GM06990 (cell line): ENCODE data around the gene FNDC3B.

Source experiments
- DNase-seq: peaks from one replicate; pipeline ENCODE4 v3.0.0-alpha.2; 2011; ENCODE audit not compliant: insufficient read length; ENCODE audit errors: extremely low read depth
- H3K27me3 ChIP-seq: replicated peaks from 2 replicates; pipeline ENCODE4 v1.6.0; 2011; ENCODE audit warnings: low read length; ENCODE audit not compliant: control insufficient read depth, insufficient read depth
- H3K36me3 ChIP-seq: 2 replicates; pipeline ENCODE4 v1.5.1; 2011; ENCODE audit warnings: low read length; ENCODE audit not compliant: control insufficient read depth, insufficient read depth
- H3K4me3 ChIP-seq: replicated peaks from 2 replicates; pipeline ENCODE4 v1.5.1; 2011; ENCODE audit warnings: low read depth, mild to moderate bottlenecking, control low read depth, low read length
- TF ChIP-seq, protein P1 (sequence below): IDR thresholded peaks from 2 replicates; pipeline ENCODE4 v1.5.1; 2011; ENCODE audit warnings: low read length, control low read depth, mild to moderate bottlenecking, inconsistent platforms; ENCODE audit not compliant: insufficient read depth, poor library complexity, severe bottlenecking

Gene FNDC3B

DNA sequence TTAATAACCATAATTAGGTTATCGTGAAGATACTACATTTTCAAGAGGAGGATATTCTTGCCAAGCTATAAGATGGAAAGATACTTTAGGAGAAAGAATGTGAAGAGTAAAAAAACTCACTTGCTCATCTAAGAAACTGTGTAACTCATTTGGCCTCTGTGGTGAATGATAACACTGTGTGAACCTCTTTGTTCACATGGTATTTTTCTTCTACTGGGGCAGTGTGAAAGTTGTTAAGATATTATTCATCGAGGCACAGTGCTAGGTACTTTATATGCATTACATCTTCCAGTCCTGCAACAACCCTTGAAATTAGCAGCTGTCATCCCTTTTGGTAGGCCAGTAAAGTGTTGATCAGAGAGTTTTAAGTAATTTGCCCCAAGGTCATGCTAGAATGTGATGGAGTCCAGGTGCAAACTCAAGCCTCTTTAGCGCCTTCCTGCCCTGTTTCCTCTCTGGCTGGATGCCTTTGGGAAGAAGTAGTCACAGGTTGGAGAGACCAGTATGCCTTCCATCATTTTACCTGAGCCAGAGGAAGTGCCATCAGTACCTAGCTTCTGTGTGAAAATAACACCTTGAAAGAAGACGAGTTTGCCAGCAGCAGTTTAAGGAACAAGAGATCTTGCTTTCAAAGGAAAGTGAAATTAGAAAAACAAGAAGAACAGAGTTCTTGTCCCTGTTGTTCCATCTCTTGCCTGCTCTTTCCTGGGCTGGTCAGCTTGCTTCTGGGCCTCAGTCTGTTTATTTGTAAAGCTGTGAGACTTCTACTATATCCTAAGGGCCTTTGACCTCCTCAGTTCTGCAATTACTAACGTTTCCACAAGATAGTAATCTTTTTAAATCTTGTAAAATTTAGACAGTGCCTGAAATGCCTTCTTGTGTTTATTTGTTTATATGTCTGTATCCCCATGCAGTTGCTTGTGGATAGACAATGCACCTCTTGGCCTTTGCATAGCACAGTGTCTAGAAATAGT lies 179.3 kb downstream of the FNDC3B start:
- no peak for DNase-seq
- Histone ChIP-seq H3K4me3 (no peak overlapping the region), H3K36me3 (no peaks in the 10 kb centered on the region), H3K27me3 (no peaks in the 10 kb centered on the region)
- TF ChIP-seq, protein P1, sequence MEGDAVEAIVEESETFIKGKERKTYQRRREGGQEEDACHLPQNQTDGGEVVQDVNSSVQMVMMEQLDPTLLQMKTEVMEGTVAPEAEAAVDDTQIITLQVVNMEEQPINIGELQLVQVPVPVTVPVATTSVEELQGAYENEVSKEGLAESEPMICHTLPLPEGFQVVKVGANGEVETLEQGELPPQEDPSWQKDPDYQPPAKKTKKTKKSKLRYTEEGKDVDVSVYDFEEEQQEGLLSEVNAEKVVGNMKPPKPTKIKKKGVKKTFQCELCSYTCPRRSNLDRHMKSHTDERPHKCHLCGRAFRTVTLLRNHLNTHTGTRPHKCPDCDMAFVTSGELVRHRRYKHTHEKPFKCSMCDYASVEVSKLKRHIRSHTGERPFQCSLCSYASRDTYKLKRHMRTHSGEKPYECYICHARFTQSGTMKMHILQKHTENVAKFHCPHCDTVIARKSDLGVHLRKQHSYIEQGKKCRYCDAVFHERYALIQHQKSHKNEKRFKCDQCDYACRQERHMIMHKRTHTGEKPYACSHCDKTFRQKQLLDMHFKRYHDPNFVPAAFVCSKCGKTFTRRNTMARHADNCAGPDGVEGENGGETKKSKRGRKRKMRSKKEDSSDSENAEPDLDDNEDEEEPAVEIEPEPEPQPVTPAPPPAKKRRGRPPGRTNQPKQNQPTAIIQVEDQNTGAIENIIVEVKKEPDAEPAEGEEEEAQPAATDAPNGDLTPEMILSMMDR = no peak

DNA sequence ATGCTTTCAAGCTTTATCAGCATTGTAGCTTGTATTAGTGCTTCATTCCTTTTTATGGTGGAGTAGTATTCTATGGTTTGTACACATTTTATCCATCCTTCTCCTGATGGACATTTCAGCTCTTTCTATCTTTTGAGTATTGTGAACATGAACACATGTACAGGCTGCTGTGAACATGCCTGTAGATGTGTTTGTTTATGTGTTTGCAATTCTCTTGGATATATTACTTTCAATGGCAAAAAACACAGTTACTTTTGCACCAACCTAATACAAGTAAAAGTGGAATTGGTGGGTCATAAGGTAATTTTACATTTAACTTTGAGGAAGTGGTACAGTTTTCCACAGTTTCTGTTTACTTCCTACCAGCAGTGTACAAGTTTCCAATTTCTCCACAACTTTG lies 180.4 kb downstream of the FNDC3B start:
- Histone ChIP-seq H3K27me3 (no peaks in the 10 kb centered on the region), H3K4me3 (no peak overlapping the region), H3K36me3 (no peaks in the 10 kb centered on the region)
- no peak for DNase-seq
- TF ChIP-seq, protein P1 = no peak

GRCh38 chr3:172221547-172221946 lies 182.2 kb downstream of the FNDC3B start:
- DNase-seq = no peak
- TF ChIP-seq, protein P1 = no peak
- Histone ChIP-seq H3K4me3 (no peak overlapping the region), H3K27me3 (no peaks in the 10 kb centered on the region), H3K36me3 (no peaks in the 10 kb centered on the region)

DNA sequence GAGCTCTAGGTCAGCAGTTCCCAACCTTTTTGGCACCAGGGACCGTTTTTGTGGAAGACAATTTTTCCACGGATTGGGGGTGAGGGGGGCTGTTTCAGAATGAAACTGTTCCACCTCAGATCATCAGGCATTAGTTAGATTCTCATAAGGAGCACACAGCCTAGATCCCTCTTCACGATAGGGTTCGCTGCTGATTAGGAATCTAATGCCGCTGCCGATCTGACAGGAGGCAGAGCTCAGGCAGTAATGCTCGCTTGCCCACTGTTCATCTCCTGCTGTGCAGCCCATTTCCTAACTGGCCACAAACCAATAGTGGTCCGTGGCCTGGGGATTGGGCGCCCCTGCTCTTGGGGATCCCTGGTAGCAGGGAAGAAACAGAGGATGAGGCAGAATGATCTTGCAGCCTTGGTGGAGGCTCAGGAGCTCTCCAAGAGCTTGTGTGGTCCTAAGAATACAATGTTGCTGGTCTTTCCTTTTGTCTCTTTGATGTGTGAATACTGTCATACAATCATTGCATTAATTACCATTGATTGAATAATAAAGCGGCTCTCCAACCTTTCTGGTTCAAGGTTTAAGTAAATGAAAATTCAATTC lies 183.2 kb downstream of the FNDC3B start:
- TF ChIP-seq, protein P1 = no peak

DNA sequence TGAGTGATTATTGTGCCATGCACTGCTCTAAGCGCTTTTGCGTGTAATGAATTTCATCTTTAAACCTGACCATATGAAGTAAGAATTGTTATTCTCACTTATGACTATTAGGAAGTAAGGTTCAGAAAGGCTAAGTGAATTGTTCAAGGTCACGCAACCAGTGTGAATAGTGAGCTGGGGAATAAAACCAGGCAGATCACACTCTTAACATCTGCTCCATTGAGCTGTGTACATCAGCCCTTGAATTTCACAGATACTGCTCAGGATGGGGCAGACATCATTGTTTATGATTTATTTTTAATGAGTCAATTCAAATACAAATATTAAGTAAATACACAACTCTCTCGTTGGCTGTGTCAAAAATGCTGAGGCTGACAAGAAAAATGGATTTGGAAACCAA lies 184.5 kb downstream of the FNDC3B start:
- H3K27me3 ChIP-seq = no peaks in the 10 kb centered on the region
- DNase-seq = no peak
- TF ChIP-seq, protein P1 = no peak
- no peaks in the 10 kb centered on the region for H3K36me3 ChIP-seq
- H3K4me3 ChIP-seq = no peak overlapping the region

More for the DNA sequence above, 183.2 kb downstream of the FNDC3B start:
- no peak for DNase-seq
- no peak overlapping the region for H3K4me3 ChIP-seq
- H3K36me3 ChIP-seq = no peaks in the 10 kb centered on the region
- no peaks in the 10 kb centered on the region for H3K27me3 ChIP-seq
